ENCODE data around the gene CAPZA2. TPM values are rescaled to one million over a fixed set of nuclear protein-coding genes. Genes with fewer than 3 reads are reported as not detected.

Gene CAPZA2
- total and polyA plus RNA-seq, 9 of the 15 experiments (the other 6 are each of a cell fraction or from before 2014, with no cell fraction given) = 67.0 to 524 (median 176) TPM

DNA sequence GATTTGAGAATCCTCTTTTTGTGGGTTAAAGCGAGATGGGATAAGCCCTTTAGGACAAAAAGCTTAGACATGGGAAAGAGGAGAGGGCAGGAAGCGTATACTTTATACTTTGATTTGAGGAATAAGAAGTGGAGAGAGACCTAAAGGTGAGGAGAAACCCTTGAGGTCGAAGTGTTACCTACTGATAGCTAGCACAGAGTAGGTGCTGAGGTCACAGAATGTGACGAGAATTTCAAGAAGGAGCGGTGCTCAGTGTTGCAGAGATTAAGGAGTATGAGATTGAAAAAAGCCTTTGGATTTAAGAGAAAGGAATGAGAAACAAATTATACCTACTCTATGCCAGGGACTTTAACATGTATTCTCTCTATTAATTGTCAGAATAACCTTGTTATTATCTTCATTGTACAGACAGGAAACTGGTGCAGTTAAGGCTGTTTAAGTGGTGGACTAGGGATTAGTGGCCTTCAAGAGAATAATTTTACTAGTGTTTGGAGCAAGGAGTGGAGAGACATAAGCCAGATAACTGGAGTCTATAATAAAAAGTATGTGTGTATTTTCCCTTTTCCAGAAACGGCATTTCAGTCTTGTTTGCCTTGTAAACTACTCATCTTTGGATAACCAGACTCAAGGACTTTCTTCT, 8.8 kb downstream of the CAPZA2 start:
- CTCF ChIA-PET (ENCODE audit: low intra/inter-chr PET ratio) = no interaction called here
- no peaks in the 10 kb centered on the region for H3K9me1 ChIP-seq (ENCODE audit: control insufficient read depth, insufficient read depth, low read length)
- POLR2A ChIA-PET = interaction anchor here (0.6 to 1.4 kb wide), 4 partner anchors 10 to 46 kb away, joined by 3 to 4 read pairs (median 3); no protein-coding TSS in a partner anchor
- no peak overlapping the region for H2AFZ ChIP-seq (ENCODE audit: low read depth, low read length)
- 31% methylated on average over 6 of the region's 6 CpGs for WGBS (ENCODE audit: insufficient coverage, low coverage, missing lambda C conversion rate)
- no peak overlapping the region for H3K9ac ChIP-seq (ENCODE audit: insufficient read depth in 1 of 2, low read depth in 2 of 2, low read length in 2 of 2)
- H3K36me3 ChIP-seq (ENCODE audit: control insufficient read depth, insufficient read depth, low read length) = peaks cover 31% of the 10 kb centered on the region
- H3K27me3 ChIP-seq (ENCODE audit: control insufficient read depth in 2 of 2, insufficient read depth in 2 of 2, low read length in 2 of 2) = no peaks in the 10 kb centered on the region
- peaks cover 98% of the 10 kb centered on the region for H3K79me2 ChIP-seq (ENCODE audit: control insufficient read depth, insufficient read depth, low read length)
- DNase-seq (ENCODE audit: extremely low read depth in 1 of 4, low spot score in 3 of 4) = peak in 1 of 4 experiments; percentile 29
- H3K4me2 ChIP-seq (ENCODE audit: insufficient read depth, low read length) = peak overlapping the region; percentile 8
- H3K4me1 ChIP-seq (replicated peaks in 1 of 2; ENCODE audit: control insufficient read depth in 2 of 2, insufficient read depth in 2 of 2, low read length in 2 of 2) = peaks cover 18 to 33% of the 10 kb centered on the region in 2 experiments
- intact Hi-C loops (cut with micrococcal nuclease) (no loop called here), in situ Hi-C loops (cut with MboI) (no loop called here)
- peak; percentile 55 for ATAC-seq
- H3K4me3 ChIP-seq = no peak overlapping the region
- FAIRE-seq = no peak
- peaks cover 56% of the 10 kb centered on the region for H4K20me1 ChIP-seq (replicated peaks; ENCODE audit: control insufficient read depth, insufficient read depth, low read length)
- H3K9me3 ChIP-seq (replicated peaks; ENCODE audit: control insufficient read depth, insufficient read depth, low read depth, low read length) = no peaks in the 10 kb centered on the region
- H3K27ac ChIP-seq (ENCODE audit: extremely low read depth, low read depth, low read length) = no peak overlapping the region
- BruUV-seq (replicated peaks) = no TSS peak
- TF ChIP-seq SOX6 (IDR thresholded peaks at IDR 0.05) (0 out of 2 replicates have a peak, but pooled peaks have one; percentile 8), ZNF263 (CRISPR knock-in tag; IDR thresholded peaks at IDR 0.05; ENCODE audit: borderline replicate concordance) (no peak), SMARCA4 (IDR thresholded peaks at IDR 0.05) (0 out of 2 replicates have a peak, but pooled peaks have one; percentile 12), BDP1 (IDR thresholded peaks at IDR 0.05; ENCODE audit: insufficient read depth, insufficient read length) (no peak), CBFA2T3 (IDR thresholded peaks at IDR 0.05) (peak; percentile 46), TAL1 (IDR thresholded peaks at IDR 0.05) (peak; percentile 14; the same call in 1 of the 2 replicates), MLLT1 (IDR thresholded peaks at IDR 0.05) (peak in 1 of 2 experiments; percentile 17; a peak in 1 of 4 replicates), ZBTB49 (CRISPR knock-in tag; IDR thresholded peaks at IDR 0.05; ENCODE audit: borderline replicate concordance) (no peak), ARID1B (IDR thresholded peaks at IDR 0.05) (0 out of 2 replicates have a peak, but pooled peaks have one; percentile 9), ZNF668 (CRISPR knock-in tag; IDR thresholded peaks at IDR 0.05) (no peak), SMARCA5 (IDR thresholded peaks at IDR 0.05) (no peak), ZKSCAN1 (IDR thresholded peaks at IDR 0.05; ENCODE audit: low read depth, low read length) (peak; percentile 84; the same call in 1 of the 2 replicates), ZNF253 (CRISPR knock-in tag; conservative IDR thresholded peaks at IDR 0.05) (0 out of 2 replicates have a peak, but pooled peaks have one; percentile 45), TCF3 (CRISPR knock-in tag; IDR thresholded peaks at IDR 0.05) (peak; percentile 50)
- TF ChIP-seq, protein P1, sequence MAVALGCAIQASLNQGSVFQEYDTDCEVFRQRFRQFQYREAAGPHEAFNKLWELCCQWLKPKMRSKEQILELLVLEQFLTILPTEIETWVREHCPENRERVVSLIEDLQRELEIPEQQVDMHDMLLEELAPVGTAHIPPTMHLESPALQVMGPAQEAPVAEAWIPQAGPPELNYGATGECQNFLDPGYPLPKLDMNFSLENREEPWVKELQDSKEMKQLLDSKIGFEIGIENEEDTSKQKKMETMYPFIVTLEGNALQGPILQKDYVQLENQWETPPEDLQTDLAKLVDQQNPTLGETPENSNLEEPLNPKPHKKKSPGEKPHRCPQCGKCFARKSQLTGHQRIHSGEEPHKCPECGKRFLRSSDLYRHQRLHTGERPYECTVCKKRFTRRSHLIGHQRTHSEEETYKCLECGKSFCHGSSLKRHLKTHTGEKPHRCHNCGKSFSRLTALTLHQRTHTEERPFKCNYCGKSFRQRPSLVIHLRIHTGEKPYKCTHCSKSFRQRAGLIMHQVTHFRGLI (CRISPR knock-in tag; IDR thresholded peaks at IDR 0.05) = no peak

Data from K562 (cell line).